SH-SY5Y (cell line): ENCODE measurements around the gene TAS2R14.

Source experiments
- GATA2 ChIP-seq: IDR thresholded peaks from 2 replicates; pipeline ENCODE4 v1.6.1; 2011; ENCODE audit warnings: mild to moderate bottlenecking, low read depth, low read length
- GATA3 ChIP-seq: IDR thresholded peaks from 2 replicates; pipeline ENCODE4 v1.6.1; 2011; ENCODE audit warnings: low read depth, mild to moderate bottlenecking, low read length, moderate library complexity

GRCh38 chr12:10896854-10897253 lies 42.2 kb downstream of the TAS2R14 start:
- no peak for TF ChIP-seq GATA2
- TF ChIP-seq GATA3, result no peak
